ENCODE measurements around the gene SLC12A3. TPM values are rescaled to one million over a fixed set of nuclear protein-coding genes. Genes with fewer than 3 reads are reported as not detected.

Gene SLC12A3
- total and polyA plus RNA-seq, 4 donors, result not detected

GRCh38 chr16:56935201-56935600, 70.2 kb downstream of the SLC12A3 start:
- no peak overlapping the region for H3K27ac ChIP-seq (ENCODE audit: low read depth in 1 of 2, low read length in 2 of 2)
- DNase-seq (no peak), ATAC-seq (ENCODE audit: low FRiP score) (no peak)
- no peaks in the 10 kb centered on the region for H3K27me3 ChIP-seq (ENCODE audit: control insufficient read depth in 1 of 2, insufficient read depth in 2 of 2, low read length in 1 of 2)
- WGBS, 2 donors, result 35 to 42% methylated on average over 5 of the region's 5 CpGs
- no peak overlapping the region for H3K4me3 ChIP-seq (ENCODE audit: low read length in 2 of 2)
- intact Hi-C loops (cut with DNase I), result no loop called here
- peaks cover 0 to 12% of the 10 kb centered on the region in 2 donors for H3K36me3 ChIP-seq (ENCODE audit: control insufficient read depth in 1 of 2, insufficient read depth in 2 of 2, low read length in 1 of 2)
- H3K9me3 ChIP-seq (ENCODE audit: control insufficient read depth, low read length), result no peaks in the 10 kb centered on the region
- no peaks in the 10 kb centered on the region for H3K4me1 ChIP-seq (ENCODE audit: control insufficient read depth in 1 of 2, insufficient read depth in 2 of 2, low read length in 2 of 2)

GRCh38 chr16:56936491-56936890, 71.5 kb downstream of the SLC12A3 start:
- Histone ChIP-seq H3K36me3 (ENCODE audit: control insufficient read depth in 1 of 2, insufficient read depth in 2 of 2, low read length in 1 of 2) (peaks cover 3 to 16% of the 10 kb centered on the region in 2 donors), H3K9me3 (ENCODE audit: control insufficient read depth, low read length) (no peaks in the 10 kb centered on the region), H3K27me3 (ENCODE audit: control insufficient read depth in 1 of 2, insufficient read depth in 2 of 2, low read length in 1 of 2) (no peaks in the 10 kb centered on the region), H3K4me1 (ENCODE audit: control insufficient read depth in 1 of 2, insufficient read depth in 2 of 2, low read length in 2 of 2) (no peaks in the 10 kb centered on the region), H3K27ac (ENCODE audit: low read depth in 1 of 2, low read length in 2 of 2) (no peak overlapping the region), H3K4me3 (ENCODE audit: low read length in 2 of 2) (no peak overlapping the region)
- ATAC-seq (ENCODE audit: low FRiP score), result no peak
- WGBS, 2 donors, result 63 to 67% methylated on average over 5 of the region's 5 CpGs
- no peak for DNase-seq
- intact Hi-C loops (cut with DNase I), result no loop called here

- Histone ChIP-seq H3K27me3 (ENCODE audit: control insufficient read depth in 1 of 2, insufficient read depth in 2 of 2, low read length in 1 of 2) (no peaks in the 10 kb centered on the region), H3K27ac (ENCODE audit: low read depth in 1 of 2, low read length in 2 of 2) (no peak overlapping the region), H3K4me1 (ENCODE audit: control insufficient read depth in 1 of 2, insufficient read depth in 2 of 2, low read length in 2 of 2) (no peaks in the 10 kb centered on the region), H3K4me3 (ENCODE audit: low read length in 2 of 2) (no peak overlapping the region), H3K9me3 (ENCODE audit: control insufficient read depth, low read length) (no peaks in the 10 kb centered on the region), H3K36me3 (ENCODE audit: control insufficient read depth in 1 of 2, insufficient read depth in 2 of 2, low read length in 1 of 2) (peaks cover 3 to 19% of the 10 kb centered on the region in 2 donors)
- WGBS, 2 donors, result 88 to 90% methylated on average over 5 of the region's 5 CpGs
- intact Hi-C loops (cut with DNase I), result no loop called here
- DNase-seq (no peak), ATAC-seq (ENCODE audit: low FRiP score) (no peak)
Observed at GRCh38 chr16:56936950-56937349, 71.9 kb downstream of the SLC12A3 start.

GRCh38 chr16:56938664-56939513, 73.9 kb downstream of the SLC12A3 start:
- Histone ChIP-seq H3K4me3 (ENCODE audit: low read length in 2 of 2) (no peak overlapping the region), H3K27ac (ENCODE audit: low read depth in 1 of 2, low read length in 2 of 2) (no peak overlapping the region), H3K27me3 (ENCODE audit: control insufficient read depth in 1 of 2, insufficient read depth in 2 of 2, low read length in 1 of 2) (no peaks in the 10 kb centered on the region), H3K9me3 (ENCODE audit: control insufficient read depth, low read length) (no peaks in the 10 kb centered on the region), H3K4me1 (ENCODE audit: control insufficient read depth in 1 of 2, insufficient read depth in 2 of 2, low read length in 2 of 2) (no peaks in the 10 kb centered on the region), H3K36me3 (ENCODE audit: control insufficient read depth in 1 of 2, insufficient read depth in 2 of 2, low read length in 1 of 2) (peaks cover 6 to 22% of the 10 kb centered on the region in 2 donors)
- ATAC-seq (ENCODE audit: low FRiP score) (no peak), DNase-seq (no peak)
- WGBS, 2 donors, result 70 to 78% methylated on average over 8 of the region's 8 CpGs
- intact Hi-C loops (cut with DNase I), result no loop called here

GRCh38 chr16:56939801-56940200, 74.8 kb downstream of the SLC12A3 start:
- no peaks in the 10 kb centered on the region for H3K4me1 ChIP-seq (ENCODE audit: control insufficient read depth in 1 of 2, insufficient read depth in 2 of 2, low read length in 2 of 2)
- no peak for DNase-seq
- intact Hi-C loops (cut with DNase I), result no loop called here
- no peaks in the 10 kb centered on the region for H3K9me3 ChIP-seq (ENCODE audit: control insufficient read depth, low read length)
- H3K27ac ChIP-seq (ENCODE audit: low read depth in 1 of 2, low read length in 2 of 2), result no peak overlapping the region
- ATAC-seq (ENCODE audit: low FRiP score), result no peak
- H3K4me3 ChIP-seq (ENCODE audit: low read length in 2 of 2), result no peak overlapping the region
- H3K27me3 ChIP-seq (ENCODE audit: control insufficient read depth in 1 of 2, insufficient read depth in 2 of 2, low read length in 1 of 2), result no peaks in the 10 kb centered on the region
- peaks cover 6 to 23% of the 10 kb centered on the region in 2 donors for H3K36me3 ChIP-seq (ENCODE audit: control insufficient read depth in 1 of 2, insufficient read depth in 2 of 2, low read length in 1 of 2)
- WGBS, 2 donors, result 82 to 83% methylated on average over 4 of the region's 4 CpGs

GRCh38 chr16:56941092-56941491, 76.1 kb downstream of the SLC12A3 start:
- peaks cover 6 to 23% of the 10 kb centered on the region in 2 donors for H3K36me3 ChIP-seq (ENCODE audit: control insufficient read depth in 1 of 2, insufficient read depth in 2 of 2, low read length in 1 of 2)

GRCh38 chr16:56941856-56942331, 76.9 kb downstream of the SLC12A3 start:
- intact Hi-C loops (cut with DNase I), result no loop called here
- H3K4me1 ChIP-seq (ENCODE audit: control insufficient read depth in 1 of 2, insufficient read depth in 2 of 2, low read length in 2 of 2), result no peaks in the 10 kb centered on the region
- H3K9me3 ChIP-seq (ENCODE audit: control insufficient read depth, low read length), result no peaks in the 10 kb centered on the region
- peaks cover 6 to 23% of the 10 kb centered on the region in 2 donors for H3K36me3 ChIP-seq (ENCODE audit: control insufficient read depth in 1 of 2, insufficient read depth in 2 of 2, low read length in 1 of 2)
- H3K27ac ChIP-seq (ENCODE audit: low read depth in 1 of 2, low read length in 2 of 2), result no peak overlapping the region
- 74 to 82% methylated on average over 9 of the region's 9 CpGs for WGBS, 2 donors
- no peaks in the 10 kb centered on the region for H3K27me3 ChIP-seq (ENCODE audit: control insufficient read depth in 1 of 2, insufficient read depth in 2 of 2, low read length in 1 of 2)
- no peak for ATAC-seq (ENCODE audit: low FRiP score)
- no peak for DNase-seq
- no peak overlapping the region for H3K4me3 ChIP-seq (ENCODE audit: low read length in 2 of 2)

More at GRCh38 chr16:56941092-56941491, 76.1 kb downstream of the SLC12A3 start:
- Histone ChIP-seq H3K27ac (ENCODE audit: low read depth in 1 of 2, low read length in 2 of 2) (no peak overlapping the region), H3K27me3 (ENCODE audit: control insufficient read depth in 1 of 2, insufficient read depth in 2 of 2, low read length in 1 of 2) (no peaks in the 10 kb centered on the region), H3K9me3 (ENCODE audit: control insufficient read depth, low read length) (no peaks in the 10 kb centered on the region), H3K4me3 (ENCODE audit: low read length in 2 of 2) (no peak overlapping the region), H3K4me1 (ENCODE audit: control insufficient read depth in 1 of 2, insufficient read depth in 2 of 2, low read length in 2 of 2) (no peaks in the 10 kb centered on the region)
- intact Hi-C loops (cut with DNase I), result no loop called here
- ATAC-seq (ENCODE audit: low FRiP score) (no peak), DNase-seq (no peak)
- WGBS, 2 donors, result 62 to 72% methylated on average over 2 of the region's 2 CpGs

- Histone ChIP-seq H3K9me3 (ENCODE audit: control insufficient read depth, low read length) (no peaks in the 10 kb centered on the region), H3K4me3 (ENCODE audit: low read length in 2 of 2) (no peak overlapping the region), H3K27me3 (ENCODE audit: control insufficient read depth in 1 of 2, insufficient read depth in 2 of 2, low read length in 1 of 2) (no peaks in the 10 kb centered on the region), H3K36me3 (ENCODE audit: control insufficient read depth in 1 of 2, insufficient read depth in 2 of 2, low read length in 1 of 2) (peaks cover 6 to 19% of the 10 kb centered on the region in 2 donors), H3K27ac (ENCODE audit: low read depth in 1 of 2, low read length in 2 of 2) (no peak overlapping the region), H3K4me1 (ENCODE audit: control insufficient read depth in 1 of 2, insufficient read depth in 2 of 2, low read length in 2 of 2) (no peaks in the 10 kb centered on the region)
- ATAC-seq (ENCODE audit: low FRiP score) (no peak), DNase-seq (peak in 1 of 2 donors; percentile 36)
- WGBS, 2 donors, result 71 to 83% methylated on average over 6 of the region's 6 CpGs
- intact Hi-C loops (cut with DNase I), result no loop called here
Observed at GRCh38 chr16:56943761-56944375, 78.9 kb downstream of the SLC12A3 start.

All from aorta (tissue), 5 donors.